Mesendoderm (in vitro differentiated cells): ENCODE data around the gene KCNJ12.
"Not testable (repeated sequence)": the region's sequence is repeated elsewhere in the genome, so short reads cannot be mapped to it uniquely, and the experiment has no call there.

Source experiments
- DNase-seq: peaks from one replicate; pipeline ENCODE4 v3.0.0; 2013
- H2AK5ac ChIP-seq: 2 replicates; pipeline ENCODE4 v1.6.1; 2013; ENCODE audit warnings: low read length, inconsistent platforms
- H2BK120ac ChIP-seq: 2 replicates; pipeline ENCODE4 v1.6.1; 2013; ENCODE audit warnings: low read depth, mild to moderate bottlenecking, low read length, moderate library complexity, mixed read lengths
- H2BK15ac ChIP-seq: replicated peaks from 2 replicates; pipeline ENCODE4 v1.6.1; 2013; ENCODE audit warnings: low read depth, mild to moderate bottlenecking, moderate library complexity
- H2BK5ac ChIP-seq: 2 replicates; pipeline ENCODE4 v1.6.1; 2013; ENCODE audit warnings: low read length, inconsistent platforms
- H3K18ac ChIP-seq: 2 replicates; pipeline ENCODE4 v1.6.1; 2013; ENCODE audit warnings: mild to moderate bottlenecking, low read length, mixed read lengths
- H3K23ac ChIP-seq: one replicate; pipeline ENCODE4 v1.6.1; 2013; ENCODE audit warnings: low read length
- H3K27ac ChIP-seq: 2 replicates; pipeline ENCODE4 v1.5.1; 2013; ENCODE audit warnings: low read depth, mild to moderate bottlenecking, inconsistent platforms, low read length, moderate library complexity
- H3K27me3 ChIP-seq: 2 replicates; pipeline ENCODE4 v1.6.1; 2013; ENCODE audit warnings: low read length, control low read depth, mild to moderate bottlenecking, inconsistent platforms; ENCODE audit not compliant: insufficient read depth, poor library complexity
- H3K36me3 ChIP-seq: 2 replicates; pipeline ENCODE4 v1.6.1; 2013; ENCODE audit warnings: low read length, inconsistent platforms; ENCODE audit not compliant: control insufficient read depth, insufficient read depth
- H3K4ac ChIP-seq: one replicate; pipeline ENCODE4 v1.6.1; 2013; ENCODE audit warnings: low read depth, mild to moderate bottlenecking, low read length, moderate library complexity
- H3K4me1 ChIP-seq: 2 replicates; pipeline ENCODE4 v1.6.1; 2013; ENCODE audit warnings: low read depth, low read length, inconsistent platforms; ENCODE audit not compliant: control insufficient read depth
- H3K4me2 ChIP-seq: 2 replicates; pipeline ENCODE4 v1.6.1; 2013; ENCODE audit warnings: low read length
- H3K4me3 ChIP-seq: 2 replicates; pipeline ENCODE4 v1.5.1; 2013; ENCODE audit warnings: mild to moderate bottlenecking, low read length
- H3K56ac ChIP-seq: one replicate; pipeline ENCODE4 v1.6.1; 2013; ENCODE audit warnings: low read length
- H3K79me1 ChIP-seq: 2 replicates; pipeline ENCODE4 v1.6.1; 2013; ENCODE audit warnings: low read length, inconsistent platforms
- H3K79me2 ChIP-seq: 2 replicates; pipeline ENCODE4 v1.6.1; 2013; ENCODE audit warnings: mild to moderate bottlenecking, low read length; ENCODE audit not compliant: control insufficient read depth, insufficient read depth
- H3K9ac ChIP-seq: 2 replicates; pipeline ENCODE4 v1.6.1; 2013; ENCODE audit warnings: low read length, inconsistent platforms
- H4K5ac ChIP-seq: one replicate; pipeline ENCODE4 v1.6.1; 2013; ENCODE audit warnings: low read length
- H4K8ac ChIP-seq: one replicate; pipeline ENCODE4 v1.6.1; 2013; ENCODE audit warnings: low read depth, mild to moderate bottlenecking, control low read depth, low read length, moderate library complexity
- WGBS: extraction: QIAGEN DNeasy Blood & Tissue Kit; methylation state at CpG from one replicate; pipeline ENCODE4 v1.1.7; 2013; ENCODE audit warnings: low lambda C conversion rate, missing lambda C conversion rate; ENCODE audit not compliant: insufficient coverage; ENCODE audit errors: extremely low coverage; 5-methylcytosine and 5-hydroxymethylcytosine counted together

KCNJ12 gene

DNA sequence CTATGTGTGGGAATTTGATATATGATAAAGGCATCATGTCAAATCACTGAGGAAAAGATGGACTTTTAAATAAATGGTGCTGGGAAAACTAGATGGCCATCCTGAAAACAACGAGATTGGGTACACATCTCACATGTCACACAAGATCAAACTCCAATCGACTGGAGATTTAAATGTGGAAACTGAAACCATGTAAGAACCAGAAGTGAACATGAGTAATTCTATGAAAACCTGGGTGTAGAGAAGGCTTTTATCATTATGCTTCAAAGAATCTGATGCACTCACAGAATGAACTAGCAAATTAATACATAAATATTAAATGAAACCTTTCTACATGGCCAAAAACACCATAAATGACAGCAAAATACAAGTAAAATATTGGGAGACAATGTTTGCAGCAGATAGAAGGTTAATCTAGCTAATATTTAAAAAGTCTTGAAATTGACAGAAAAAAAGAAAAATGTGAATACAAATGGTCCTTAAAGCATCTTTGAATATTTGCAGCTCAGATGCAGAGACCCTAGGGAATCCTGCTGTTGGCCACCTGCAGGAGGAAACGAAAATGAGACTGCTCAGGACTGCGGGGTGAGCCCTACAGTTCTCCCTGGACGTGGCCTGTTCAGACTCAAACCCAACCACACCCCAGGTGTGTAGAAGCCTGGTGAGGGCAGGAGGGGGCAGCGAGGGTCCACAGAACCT lies 62.3 kb downstream of the KCNJ12 start:
- H2BK5ac ChIP-seq, H4K5ac ChIP-seq, H3K18ac ChIP-seq, H3K56ac ChIP-seq, H3K36me3 ChIP-seq, H3K4me3 ChIP-seq, H3K4me2 ChIP-seq, H3K4me1 ChIP-seq, H2BK15ac ChIP-seq, H3K27me3 ChIP-seq, H3K23ac ChIP-seq, H2BK120ac ChIP-seq, H3K9ac ChIP-seq, H3K4ac ChIP-seq, H2AK5ac ChIP-seq, H3K79me2 ChIP-seq, H4K8ac ChIP-seq, H3K27ac ChIP-seq, DNase-seq, H3K79me1 ChIP-seq: not testable (repeated sequence)
- no CpG with 5 or more reads among the region's 6 CpGs for WGBS

DNA sequence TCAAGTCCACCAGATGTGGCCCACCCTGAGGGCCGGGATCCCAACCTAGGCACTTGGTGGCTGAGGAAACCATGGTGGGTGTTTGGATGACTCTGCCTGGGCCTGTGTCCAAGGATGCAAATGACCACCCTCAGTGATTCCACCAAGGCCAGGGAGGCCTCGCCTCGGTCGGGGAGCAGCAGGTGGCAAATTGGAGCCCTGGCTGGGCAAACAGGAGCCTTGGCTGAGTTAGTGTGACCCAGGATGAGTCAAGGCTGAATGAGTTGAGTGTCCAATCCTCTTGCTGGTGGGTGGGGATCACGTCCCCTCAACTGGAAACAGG lies 62.8 kb downstream of the KCNJ12 start:
- not testable (repeated sequence) for H4K8ac ChIP-seq, H3K4me2 ChIP-seq, H3K27ac ChIP-seq, H3K56ac ChIP-seq, H3K4me1 ChIP-seq, H3K27me3 ChIP-seq, H4K5ac ChIP-seq, H3K18ac ChIP-seq, H3K23ac ChIP-seq, H2BK120ac ChIP-seq, H3K36me3 ChIP-seq, H2BK5ac ChIP-seq, H3K9ac ChIP-seq, H2BK15ac ChIP-seq, DNase-seq, H3K4me3 ChIP-seq, H2AK5ac ChIP-seq, H3K79me2 ChIP-seq, H3K79me1 ChIP-seq, H3K4ac ChIP-seq
- WGBS, result no CpG with 5 or more reads among the region's 5 CpGs

DNA sequence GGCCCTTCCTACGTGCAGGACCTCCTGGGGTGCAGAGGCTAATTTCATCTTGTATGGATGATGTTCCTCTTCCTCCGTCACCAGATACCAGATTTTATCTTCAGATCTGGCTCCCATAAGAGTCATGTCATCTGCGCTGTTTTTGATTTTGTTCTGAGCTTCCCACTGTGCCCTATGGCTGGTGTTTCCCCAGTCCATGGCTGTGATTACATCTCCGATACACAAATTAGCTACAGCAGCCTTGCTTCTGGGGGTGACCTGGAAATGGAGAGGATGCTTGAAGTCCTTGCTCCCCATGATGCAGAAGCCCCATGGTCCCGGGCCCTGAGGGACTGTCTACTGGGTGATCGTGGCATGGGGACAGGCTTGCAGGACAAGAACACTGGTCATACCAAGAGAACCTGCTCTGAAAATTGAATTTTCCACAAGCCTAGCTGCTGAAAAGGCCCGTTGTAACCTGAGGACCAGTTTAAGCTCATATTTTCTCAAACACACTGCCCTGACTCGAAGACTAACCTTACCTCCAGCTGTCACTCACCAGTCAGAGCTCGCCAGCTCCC lies 69.0 kb downstream of the KCNJ12 start:
- Histone ChIP-seq H2BK5ac (no peak overlapping the region), H3K9ac (no peak overlapping the region), H3K79me1 (no peaks in the 10 kb centered on the region), H3K18ac (no peak overlapping the region), H2AK5ac (no peak overlapping the region), H3K4me3 (no peak overlapping the region), H3K36me3 (no peaks in the 10 kb centered on the region), H4K8ac (peak overlapping the region; percentile 93), H2BK15ac (no peak overlapping the region), H4K5ac (no peak overlapping the region), H3K27me3 (no peaks in the 10 kb centered on the region), H3K4me1 (no peaks in the 10 kb centered on the region), H3K4me2 (no peak overlapping the region), H2BK120ac (no peak overlapping the region), H3K27ac (no peak overlapping the region), H3K56ac (no peak overlapping the region), H3K4ac (no peak overlapping the region), H3K23ac (no peak overlapping the region), H3K79me2 (no peaks in the 10 kb centered on the region)
- DNase-seq, result no peak
- WGBS, result no CpG with 5 or more reads among the region's 9 CpGs

DNA sequence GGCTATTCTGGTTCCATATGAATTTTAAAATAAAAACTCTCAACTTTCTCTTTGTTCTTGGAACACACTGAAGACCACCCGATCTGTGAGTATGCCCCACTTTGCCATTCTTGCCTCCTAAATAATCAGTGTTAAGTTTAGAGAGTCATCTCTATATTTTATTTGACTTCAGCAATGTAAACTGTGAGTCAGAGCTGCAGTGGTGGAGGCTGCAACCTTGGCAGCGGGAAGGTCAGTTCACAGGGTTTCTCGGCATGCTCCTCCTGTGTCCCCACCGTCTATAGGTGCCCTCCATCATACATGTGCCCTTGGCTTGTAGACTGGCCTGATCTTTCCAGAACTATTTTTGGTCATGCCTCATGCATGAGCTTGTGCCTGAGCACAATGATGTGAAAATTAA lies 71.4 kb downstream of the KCNJ12 start:
- not testable (repeated sequence) for H3K4me1 ChIP-seq, H3K4me2 ChIP-seq, H4K8ac ChIP-seq, H3K27me3 ChIP-seq, H3K36me3 ChIP-seq, H2BK5ac ChIP-seq, H2BK15ac ChIP-seq, H3K79me1 ChIP-seq, H3K27ac ChIP-seq, H4K5ac ChIP-seq, H3K18ac ChIP-seq, H3K4ac ChIP-seq, H3K23ac ChIP-seq, H2BK120ac ChIP-seq, DNase-seq, H3K9ac ChIP-seq, H3K56ac ChIP-seq, H3K79me2 ChIP-seq, H2AK5ac ChIP-seq, H3K4me3 ChIP-seq
- no CpG with 5 or more reads among the region's 4 CpGs for WGBS

DNA sequence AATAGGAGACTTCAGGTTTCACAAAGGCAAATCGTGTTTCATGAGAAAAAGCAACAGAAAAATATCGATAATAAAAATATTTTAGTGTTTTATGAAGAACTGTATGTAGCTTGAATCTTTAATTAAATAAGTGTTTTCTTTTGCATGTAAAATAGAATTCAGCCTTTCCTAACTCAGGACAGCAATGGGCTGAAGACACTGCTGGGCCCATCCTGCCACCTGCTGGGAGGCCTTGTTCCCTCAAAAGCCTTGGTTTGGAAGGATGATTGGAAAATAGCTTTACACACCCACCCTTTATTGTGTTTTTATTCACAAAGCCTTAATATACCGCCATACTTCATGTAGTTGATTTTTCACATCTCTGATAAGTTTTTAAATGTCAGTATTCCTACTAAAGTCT lies 73.7 kb downstream of the KCNJ12 start:
- H3K18ac ChIP-seq, H2BK120ac ChIP-seq, H3K36me3 ChIP-seq, H3K4me1 ChIP-seq, H3K4ac ChIP-seq, H3K27me3 ChIP-seq, H3K79me1 ChIP-seq, H2BK15ac ChIP-seq, DNase-seq, H3K23ac ChIP-seq, H3K9ac ChIP-seq, H2BK5ac ChIP-seq, H4K5ac ChIP-seq, H3K27ac ChIP-seq, H3K79me2 ChIP-seq, H2AK5ac ChIP-seq, H3K4me3 ChIP-seq, H4K8ac ChIP-seq, H3K4me2 ChIP-seq, H3K56ac ChIP-seq: not testable (repeated sequence)
- 100% methylated on average over 1 of the region's 3 CpGs for WGBS

DNA sequence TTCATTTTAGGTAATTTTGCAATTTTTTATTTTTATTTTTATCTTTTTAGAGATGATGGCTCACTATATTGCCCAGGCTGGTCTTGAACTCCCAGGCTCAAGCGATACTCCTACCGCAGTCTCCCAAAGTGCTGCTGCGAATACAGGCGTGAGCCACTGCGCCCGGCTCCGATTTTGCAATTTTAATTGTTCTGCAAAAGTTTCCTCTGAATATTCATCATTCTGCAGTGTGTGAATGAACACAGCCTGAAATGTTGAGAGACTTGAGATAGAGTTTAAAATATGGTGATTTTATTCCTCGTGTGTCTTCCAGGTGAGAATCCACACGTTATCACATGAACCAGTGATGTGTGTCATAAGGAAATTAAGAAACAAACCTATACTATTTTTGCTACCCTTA lies 75.8 kb downstream of the KCNJ12 start:
- no peak overlapping the region for H3K18ac ChIP-seq
- no peak overlapping the region for H3K9ac ChIP-seq
- no peak overlapping the region for H3K4me2 ChIP-seq
- H3K56ac ChIP-seq, result no peak overlapping the region
- no peak overlapping the region for H2AK5ac ChIP-seq
- no peaks in the 10 kb centered on the region for H3K79me1 ChIP-seq
- H4K5ac ChIP-seq, result no peak overlapping the region
- H3K4me3 ChIP-seq, result no peak overlapping the region
- no peaks in the 10 kb centered on the region for H3K27me3 ChIP-seq
- no peak overlapping the region for H3K27ac ChIP-seq
- H3K79me2 ChIP-seq, result no peaks in the 10 kb centered on the region
- H2BK15ac ChIP-seq, result no peak overlapping the region
- no peak overlapping the region for H3K23ac ChIP-seq
- H4K8ac ChIP-seq, result no peak overlapping the region
- no peak overlapping the region for H3K4ac ChIP-seq
- H3K4me1 ChIP-seq, result no peaks in the 10 kb centered on the region
- no peak overlapping the region for H2BK120ac ChIP-seq
- DNase-seq, result no peak
- WGBS, result no CpG with 5 or more reads among the region's 9 CpGs
- no peaks in the 10 kb centered on the region for H3K36me3 ChIP-seq
- no peak overlapping the region for H2BK5ac ChIP-seq
